Measurements from ENCODE around the gene KRTAP10-2.
"Not testable (repeated sequence)": the region's sequence is repeated elsewhere in the genome, so short reads cannot be mapped to it uniquely, and the experiment has no call there.

Gene KRTAP10-2

DNA sequence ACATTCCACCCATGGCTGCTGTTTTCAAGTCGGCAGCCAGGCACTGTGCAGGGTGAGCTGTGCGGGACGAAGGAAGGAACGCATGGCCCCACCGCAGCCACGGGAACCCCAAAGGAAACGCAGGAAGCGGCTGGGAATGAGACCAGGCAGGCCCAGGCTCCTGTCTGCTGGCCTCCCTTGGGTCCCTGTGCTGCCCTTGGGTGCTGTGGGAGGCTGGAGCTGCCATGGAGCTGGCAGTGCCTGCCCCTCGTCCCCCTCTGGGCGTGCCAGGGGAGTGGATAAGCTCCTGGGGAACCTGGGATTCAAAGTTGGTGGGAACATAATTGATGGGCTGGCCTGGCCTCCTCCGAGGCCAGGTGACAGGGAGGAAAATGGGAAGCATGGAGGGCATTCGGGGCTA is 17.0 kb upstream of the KRTAP10-2 start:
- FAIRE-seq (no peak), DNase-seq (ENCODE audit: low spot score) (no peak)

GRCh38 chr21:44567481-44568171 is 16.3 kb upstream of the KRTAP10-2 start:
- no peak for FAIRE-seq

GRCh38 chr21:44566403-44566802 is 15.1 kb upstream of the KRTAP10-2 start:
- no peak for DNase-seq (ENCODE audit: low spot score)
- FAIRE-seq = no peak

More at GRCh38 chr21:44567481-44568171, 16.3 kb upstream of the KRTAP10-2 start:
- DNase-seq (ENCODE audit: low spot score) = no peak

GRCh38 chr21:44564886-44565598 is 13.7 kb upstream of the KRTAP10-2 start:
- no peak for DNase-seq (ENCODE audit: low spot score)
- no peak for FAIRE-seq

DNA sequence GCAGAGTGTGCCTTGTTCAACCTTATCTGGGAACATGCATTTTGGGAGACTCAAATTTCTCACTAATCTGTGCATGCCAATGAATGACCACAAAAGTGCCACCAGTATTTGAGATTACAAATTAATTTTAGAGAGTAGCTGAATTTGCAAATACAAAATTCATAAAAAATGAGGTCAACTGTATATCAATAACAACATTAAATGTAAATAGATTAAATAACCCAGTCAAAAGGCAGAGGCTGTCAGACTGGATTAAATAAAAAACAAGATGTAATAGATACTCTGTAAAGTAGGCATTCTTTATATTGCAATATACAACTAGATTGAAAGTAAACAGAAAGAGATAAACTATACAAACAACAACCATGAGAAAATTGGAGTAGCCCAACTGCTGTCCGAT is 12.8 kb upstream of the KRTAP10-2 start:
- no peak for DNase-seq (ENCODE audit: low spot score)
- FAIRE-seq = no peak

DNA sequence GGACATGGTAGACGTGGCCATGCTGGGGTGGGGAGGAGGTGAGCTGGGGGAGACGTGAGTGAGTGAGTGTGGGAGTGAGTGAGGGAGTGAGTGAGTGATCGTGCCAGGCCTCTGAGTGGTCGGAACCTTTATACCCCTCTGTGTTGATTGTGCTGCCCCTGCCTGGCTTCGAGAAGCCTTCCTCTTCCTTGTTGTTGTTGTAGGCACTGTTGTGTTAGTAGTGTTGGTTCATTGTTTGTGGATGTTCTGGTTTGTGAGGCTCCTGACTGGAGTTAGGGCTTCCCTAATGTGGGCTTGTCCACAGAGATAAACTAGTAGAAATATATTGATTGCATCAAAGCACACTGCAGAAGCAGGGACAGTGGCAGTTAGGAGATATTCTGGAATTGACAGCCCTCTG is 7.4 kb upstream of the KRTAP10-2 start, which contains the start of gene KRTAP10-3:
Gene KRTAP10-3, minus strand, starts transcription at position 101 of the 400 bp plus-strand sequence. Its CDS starts 80 bp downstream, at position 21.
- FAIRE-seq (no peak), DNase-seq (ENCODE audit: low spot score) (no peak)

DNA sequence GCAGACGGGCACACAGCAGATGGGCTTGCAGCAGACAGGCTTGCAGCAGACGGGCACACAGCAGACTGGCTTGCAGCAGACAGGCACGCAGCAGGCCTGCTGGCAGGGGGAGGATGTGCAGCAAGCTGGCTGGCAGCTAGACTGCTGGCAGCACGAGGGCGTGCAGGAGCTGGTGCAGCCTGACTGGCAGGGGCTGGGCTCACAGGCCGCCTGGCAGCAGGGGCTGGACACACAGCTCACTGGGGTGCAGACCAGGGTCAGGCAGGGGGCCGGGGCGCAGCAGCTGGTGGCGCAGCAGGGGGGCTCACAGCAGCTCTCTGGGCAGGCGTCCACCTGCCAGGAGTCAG is 7.0 kb upstream of the KRTAP10-2 start:
- not testable (repeated sequence) for DNase-seq (ENCODE audit: low spot score); FAIRE-seq

DNA sequence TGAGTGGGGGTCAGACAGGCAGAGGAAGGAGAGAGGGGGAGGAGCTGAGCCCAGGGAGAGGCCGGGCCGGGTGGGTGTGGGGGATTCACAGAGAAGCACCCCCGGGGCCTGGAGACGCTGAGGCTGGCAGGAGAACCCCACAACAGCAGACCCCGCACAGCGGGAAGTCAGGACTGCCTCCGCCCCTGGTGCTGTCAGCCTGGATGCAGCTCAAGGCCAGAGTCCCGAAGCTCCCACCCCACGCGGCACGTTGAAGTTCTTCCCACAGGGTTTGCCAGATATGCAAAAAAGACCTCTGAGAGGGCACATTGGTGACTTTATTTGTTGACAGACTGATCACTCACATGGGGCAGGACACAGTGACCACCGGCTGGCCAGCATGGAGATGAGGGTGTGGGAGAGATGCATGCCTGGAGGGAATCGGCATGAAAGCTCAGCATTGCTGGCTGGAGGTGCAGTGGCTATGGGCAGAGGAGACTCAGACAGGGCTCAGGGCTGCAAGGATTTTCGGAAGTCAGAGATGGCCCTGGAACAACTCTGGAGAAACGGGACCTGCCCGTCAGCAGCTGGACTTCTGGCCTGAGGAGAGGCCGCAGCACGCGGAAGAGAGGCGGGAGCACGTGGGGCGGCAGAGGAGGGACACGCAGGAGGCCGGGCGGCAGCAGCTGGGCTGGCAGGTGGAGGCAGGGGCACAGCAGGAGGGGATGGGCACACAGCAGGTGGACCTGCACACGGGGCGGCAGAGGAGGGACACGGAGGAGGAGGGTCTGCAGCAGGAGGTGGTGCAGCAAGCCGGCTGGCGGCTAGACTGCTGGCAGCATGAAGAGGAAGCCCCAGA is 6.4 kb upstream of the KRTAP10-2 start:
- no peak for DNase-seq (ENCODE audit: low spot score)
- FAIRE-seq = no peak

GRCh38 chr21:44556879-44557278 is 5.6 kb upstream of the KRTAP10-2 start:
- FAIRE-seq (no peak), DNase-seq (ENCODE audit: low spot score) (no peak)

DNA sequence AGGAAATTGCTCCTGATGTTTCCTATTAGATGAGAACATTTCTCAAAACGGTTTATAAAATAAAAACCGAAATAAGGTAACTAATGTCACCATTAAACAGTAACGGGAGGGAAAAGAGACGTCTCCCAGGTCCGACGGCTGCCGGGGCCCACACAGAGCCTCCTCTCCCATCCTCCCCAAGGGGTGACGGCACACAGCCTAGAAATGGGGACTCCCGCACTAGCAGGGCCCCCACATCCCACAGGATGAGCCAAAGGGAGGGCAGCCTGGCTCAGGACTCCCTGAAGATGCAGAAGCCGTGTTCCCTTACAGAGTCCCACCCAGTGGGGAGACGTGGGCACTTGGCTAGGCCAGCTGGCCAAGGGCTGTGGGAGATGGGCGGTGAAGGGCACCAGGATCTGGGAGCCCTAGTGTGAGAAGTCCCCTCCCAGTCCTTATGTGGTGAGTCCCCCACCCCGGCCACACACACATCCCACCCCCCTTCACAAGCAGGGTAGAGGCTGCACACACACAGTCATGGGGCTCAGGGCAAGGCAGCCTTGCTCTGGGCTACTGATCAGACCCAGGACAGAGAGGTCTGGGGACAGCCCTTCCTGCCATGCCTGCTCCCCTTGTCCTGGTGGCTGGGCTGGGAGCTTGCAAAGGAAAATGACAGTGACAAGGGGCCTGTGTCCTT is 4.0 kb upstream of the KRTAP10-2 start:
- no peak for FAIRE-seq
- DNase-seq (ENCODE audit: low spot score) = no peak

- no peak for DNase-seq (ENCODE audit: low spot score)
- no peak for FAIRE-seq
Measured at GRCh38 chr21:44552681-44553080, 1.4 kb upstream of the KRTAP10-2 start.

DNA sequence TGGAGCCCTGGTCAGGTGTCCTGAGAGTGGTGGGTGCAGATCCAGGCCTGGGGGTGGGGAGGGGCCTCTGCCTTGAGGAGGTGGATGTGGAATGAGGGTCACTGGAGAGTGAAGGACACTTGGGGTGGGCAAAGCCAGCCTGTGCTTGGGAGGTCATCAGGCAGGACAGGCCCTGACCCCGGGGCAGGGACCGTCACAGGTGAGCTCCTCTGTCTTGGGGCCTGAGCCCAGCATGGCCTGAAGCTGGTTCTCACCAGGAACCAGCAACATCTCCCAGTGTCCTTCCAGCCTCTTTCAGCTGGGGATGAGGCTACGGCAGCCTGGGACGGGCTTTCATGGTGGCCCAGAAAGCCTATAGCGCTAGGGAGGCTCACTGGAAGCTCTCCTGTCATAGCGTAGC is 831 bp upstream of the KRTAP10-2 start:
- DNase-seq (ENCODE audit: low spot score) (no peak), FAIRE-seq (no peak)

- FAIRE-seq = no peak
Measured at GRCh38 chr21:44550807-44551206, 498 bp downstream of the KRTAP10-2 start.

DNA sequence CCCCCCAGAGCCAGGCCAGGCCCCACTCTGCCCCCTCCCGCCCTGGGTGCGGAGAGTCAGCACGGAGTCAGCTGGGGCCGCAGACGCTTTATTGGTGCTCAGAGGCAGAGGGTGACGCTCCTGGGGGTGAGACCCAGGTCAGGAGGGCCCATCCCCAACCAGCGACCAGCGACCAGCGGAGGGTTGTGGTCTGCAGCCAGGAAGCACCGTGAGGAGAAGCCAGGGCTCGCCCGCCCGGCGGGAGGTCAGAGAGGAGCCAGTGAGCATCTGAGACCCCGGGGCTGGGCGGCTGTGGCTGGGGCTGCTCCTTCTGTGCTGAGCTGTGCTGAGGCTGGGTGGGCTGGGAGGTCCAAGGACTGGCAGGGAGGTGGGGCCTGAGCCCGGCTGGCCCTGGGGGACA is 1.0 kb downstream of the KRTAP10-2 start:
- not testable (repeated sequence) for FAIRE-seq; DNase-seq (ENCODE audit: low spot score)

More at GRCh38 chr21:44550807-44551206, 498 bp downstream of the KRTAP10-2 start:
- DNase-seq (ENCODE audit: low spot score) = no peak

GRCh38 chr21:44549525-44550211 is 1.6 kb downstream of the KRTAP10-2 start:
- FAIRE-seq = no peak
- no peak for DNase-seq (ENCODE audit: low spot score)

DNA sequence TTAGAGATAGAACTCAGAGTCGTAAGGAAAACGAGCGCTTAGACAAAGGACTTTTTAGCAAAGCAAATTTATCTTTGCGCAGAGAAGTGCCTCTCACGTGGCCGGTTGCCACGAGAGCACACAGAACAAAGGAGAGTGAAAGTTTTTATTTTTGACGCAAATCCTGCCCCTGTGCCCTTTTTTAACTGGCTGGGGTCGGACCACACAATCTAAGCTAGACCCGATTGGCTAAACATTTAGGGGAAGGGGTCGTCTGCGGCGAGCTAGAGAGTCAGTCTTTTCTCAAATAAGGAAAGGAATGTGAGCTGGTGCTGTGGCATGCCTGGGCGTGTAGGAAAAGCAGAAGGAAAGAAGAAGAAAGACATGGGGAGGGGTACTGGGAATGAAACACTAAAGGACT is 2.4 kb downstream of the KRTAP10-2 start:
- DNase-seq (ENCODE audit: low spot score) = no peak
- no peak for FAIRE-seq

DNA sequence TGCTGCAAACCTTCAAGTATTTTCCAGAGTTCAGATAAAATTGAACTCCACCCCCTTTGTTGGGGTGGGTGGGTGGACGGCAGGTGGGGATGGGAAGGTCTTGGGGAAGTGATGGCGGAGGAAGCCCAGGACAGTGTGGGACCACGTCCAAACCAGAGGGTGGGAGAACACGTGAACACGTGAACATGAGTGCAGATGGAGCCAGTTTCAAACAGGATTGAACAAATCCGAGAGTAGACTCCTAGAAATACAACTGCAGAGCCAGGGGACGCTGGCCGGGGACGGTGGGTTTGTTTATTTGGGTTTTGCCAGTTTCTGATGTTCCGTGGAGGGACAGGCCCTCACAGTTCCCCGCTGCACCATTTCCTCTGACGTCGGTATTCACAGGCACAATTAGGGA is 2.9 kb downstream of the KRTAP10-2 start:
- FAIRE-seq (no peak), DNase-seq (ENCODE audit: low spot score) (no peak)

DNA sequence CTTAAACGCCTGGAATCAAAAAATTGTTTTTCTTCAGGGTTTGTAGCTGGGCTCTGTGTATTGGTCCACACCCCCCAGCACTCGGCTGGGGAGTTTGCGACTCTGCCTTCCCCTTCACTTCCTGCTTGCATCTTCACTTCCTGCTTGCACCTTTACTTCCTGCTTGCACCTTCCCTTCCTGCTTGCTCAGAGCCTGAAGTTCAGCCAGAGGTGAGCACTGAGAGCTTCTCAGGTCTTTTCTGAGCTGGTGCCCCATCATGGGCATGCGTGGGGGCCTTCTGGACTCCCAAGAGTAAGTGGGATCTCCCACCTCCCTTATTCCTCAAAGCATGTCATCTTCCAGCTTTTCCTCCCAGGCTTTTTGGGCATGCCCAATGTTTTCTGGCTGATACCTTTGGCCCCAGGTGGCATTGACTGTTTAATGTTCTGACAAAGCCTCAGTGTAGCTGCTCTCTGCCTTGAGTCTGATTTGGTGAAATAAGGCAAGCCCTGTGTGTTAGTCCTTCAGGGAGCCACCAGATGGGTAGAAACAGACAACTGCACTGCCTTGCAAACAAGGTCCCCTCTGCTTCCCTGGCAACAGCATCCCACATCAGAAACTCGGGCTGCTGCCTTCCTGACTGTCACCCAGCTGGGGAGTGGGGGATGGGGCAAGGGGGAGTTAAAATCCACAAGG is 3.5 kb downstream of the KRTAP10-2 start:
- no peak for FAIRE-seq

DNA sequence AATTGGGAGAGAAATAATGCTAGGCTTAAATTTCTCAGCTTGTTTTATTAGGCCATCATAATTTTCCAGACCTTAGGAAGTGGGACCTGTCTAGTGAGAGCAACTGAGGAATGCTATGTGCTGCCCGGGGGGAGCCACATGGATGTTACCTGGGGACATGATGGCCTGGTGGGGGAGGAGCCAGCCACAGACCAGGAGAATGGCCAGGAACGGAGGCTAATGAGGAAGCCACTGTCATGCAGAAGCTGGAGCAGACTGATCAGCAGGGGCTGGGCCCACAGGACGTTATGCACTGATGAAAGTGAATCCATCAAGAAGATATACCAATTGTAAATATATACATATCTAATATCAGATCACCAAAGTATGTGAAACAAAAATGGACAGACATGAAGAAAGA is 6.7 kb downstream of the KRTAP10-2 start:
- FAIRE-seq (no peak), DNase-seq (ENCODE audit: low spot score) (no peak)

More for the DNA sequence above, 3.5 kb downstream of the KRTAP10-2 start:
- no peak for DNase-seq (ENCODE audit: low spot score)

GRCh38 chr21:44542716-44543115 is 8.6 kb downstream of the KRTAP10-2 start:
- DNase-seq (ENCODE audit: low spot score) = no peak

More at GRCh38 chr21:44542716-44543115, 8.6 kb downstream of the KRTAP10-2 start:
- no peak for FAIRE-seq

All from RCC 7860 (cell line).